ENCODE results near the gene ZNF662.

GRCh38 chr3:42935472-42935871 lies 29.5 kb downstream of the ZNF662 start:
- TF ChIP-seq TOX (CRISPR knock-in tag; IDR thresholded peaks at IDR 0.05; ENCODE audit: borderline replicate concordance) (no peak), ARNTL (CRISPR knock-in tag; IDR thresholded peaks at IDR 0.05; ENCODE audit: borderline replicate concordance, low read depth) (no peak), ZFP30 (CRISPR knock-in tag; IDR thresholded peaks at IDR 0.05) (no peak), TCF4 (CRISPR knock-in tag; IDR thresholded peaks at IDR 0.05; ENCODE audit: borderline replicate concordance) (no peak), GLIS3 (CRISPR knock-in tag; IDR thresholded peaks at IDR 0.05) (no peak)
- TF ChIP-seq, protein P1, sequence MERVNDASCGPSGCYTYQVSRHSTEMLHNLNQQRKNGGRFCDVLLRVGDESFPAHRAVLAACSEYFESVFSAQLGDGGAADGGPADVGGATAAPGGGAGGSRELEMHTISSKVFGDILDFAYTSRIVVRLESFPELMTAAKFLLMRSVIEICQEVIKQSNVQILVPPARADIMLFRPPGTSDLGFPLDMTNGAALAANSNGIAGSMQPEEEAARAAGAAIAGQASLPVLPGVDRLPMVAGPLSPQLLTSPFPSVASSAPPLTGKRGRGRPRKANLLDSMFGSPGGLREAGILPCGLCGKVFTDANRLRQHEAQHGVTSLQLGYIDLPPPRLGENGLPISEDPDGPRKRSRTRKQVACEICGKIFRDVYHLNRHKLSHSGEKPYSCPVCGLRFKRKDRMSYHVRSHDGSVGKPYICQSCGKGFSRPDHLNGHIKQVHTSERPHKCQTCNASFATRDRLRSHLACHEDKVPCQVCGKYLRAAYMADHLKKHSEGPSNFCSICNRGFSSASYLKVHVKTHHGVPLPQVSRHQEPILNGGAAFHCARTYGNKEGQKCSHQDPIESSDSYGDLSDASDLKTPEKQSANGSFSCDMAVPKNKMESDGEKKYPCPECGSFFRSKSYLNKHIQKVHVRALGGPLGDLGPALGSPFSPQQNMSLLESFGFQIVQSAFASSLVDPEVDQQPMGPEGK (CRISPR knock-in tag; IDR thresholded peaks at IDR 0.05; ENCODE audit: borderline replicate concordance), result no peak

Measured in SK-N-SH treated with all-trans-retinoic acid at 6 μM for 48 hours (cell line).